ENCODE measurements around the gene HCRT.
A peak's percentile ranks its signal among the peaks of the same experiment; 100 is the strongest.
"Not testable (repeated sequence)": the region's sequence is repeated elsewhere in the genome, so short reads cannot be mapped to it uniquely, and the experiment has no call there.

Gene HCRT

DNA sequence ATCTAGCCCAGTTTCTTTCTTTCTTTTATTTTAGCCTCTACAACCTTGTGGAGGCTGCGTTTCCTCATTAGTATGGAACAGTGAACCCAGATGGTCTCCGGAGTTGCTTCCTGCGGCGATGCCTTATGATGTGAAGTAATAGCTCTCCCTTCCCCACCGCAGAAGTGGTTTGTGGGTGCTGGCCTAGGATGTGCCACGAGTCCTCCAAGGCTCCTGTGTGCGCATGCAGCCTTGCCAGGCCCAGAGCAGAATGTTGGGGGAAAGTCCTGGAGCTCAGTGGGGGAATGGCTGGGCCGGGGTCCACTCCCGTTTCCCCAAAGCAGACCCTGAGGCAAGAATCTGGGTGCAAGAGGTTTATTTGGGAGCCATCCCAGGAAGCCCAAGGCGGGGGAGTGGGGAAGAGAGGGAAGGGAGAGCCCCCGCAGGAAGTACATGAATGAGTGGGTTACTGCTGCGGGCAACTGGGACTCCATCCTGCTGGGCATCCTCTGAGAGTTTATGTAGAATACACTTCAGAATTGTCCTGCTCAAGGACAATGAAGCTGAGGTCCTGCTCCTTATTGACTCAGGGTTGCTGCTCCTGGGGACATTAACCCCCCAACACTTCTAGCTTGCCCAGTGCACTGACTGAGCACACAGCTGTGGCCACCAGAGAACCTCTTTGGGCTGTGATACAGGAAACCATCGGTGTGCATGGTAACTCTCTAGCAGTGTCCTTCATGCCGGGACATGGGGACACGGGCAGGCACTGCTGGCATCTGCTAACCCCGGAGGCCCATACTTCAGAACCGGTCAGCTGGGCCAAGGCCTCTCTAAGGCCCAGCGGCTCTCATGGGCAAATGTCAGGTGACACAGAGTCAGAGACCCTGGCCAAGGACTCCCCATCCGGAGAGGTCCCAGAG, 3.7 kb upstream of the HCRT start:
- H3K36me3 ChIP-seq (ENCODE audit: control insufficient read depth, insufficient read depth, low read length): no peaks in the 10 kb centered on the region; the same call in 1 of the 2 replicates
- TF ChIP-seq, protein P1, sequence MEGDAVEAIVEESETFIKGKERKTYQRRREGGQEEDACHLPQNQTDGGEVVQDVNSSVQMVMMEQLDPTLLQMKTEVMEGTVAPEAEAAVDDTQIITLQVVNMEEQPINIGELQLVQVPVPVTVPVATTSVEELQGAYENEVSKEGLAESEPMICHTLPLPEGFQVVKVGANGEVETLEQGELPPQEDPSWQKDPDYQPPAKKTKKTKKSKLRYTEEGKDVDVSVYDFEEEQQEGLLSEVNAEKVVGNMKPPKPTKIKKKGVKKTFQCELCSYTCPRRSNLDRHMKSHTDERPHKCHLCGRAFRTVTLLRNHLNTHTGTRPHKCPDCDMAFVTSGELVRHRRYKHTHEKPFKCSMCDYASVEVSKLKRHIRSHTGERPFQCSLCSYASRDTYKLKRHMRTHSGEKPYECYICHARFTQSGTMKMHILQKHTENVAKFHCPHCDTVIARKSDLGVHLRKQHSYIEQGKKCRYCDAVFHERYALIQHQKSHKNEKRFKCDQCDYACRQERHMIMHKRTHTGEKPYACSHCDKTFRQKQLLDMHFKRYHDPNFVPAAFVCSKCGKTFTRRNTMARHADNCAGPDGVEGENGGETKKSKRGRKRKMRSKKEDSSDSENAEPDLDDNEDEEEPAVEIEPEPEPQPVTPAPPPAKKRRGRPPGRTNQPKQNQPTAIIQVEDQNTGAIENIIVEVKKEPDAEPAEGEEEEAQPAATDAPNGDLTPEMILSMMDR (IDR thresholded peaks at IDR 0.05; ENCODE audit: insufficient read depth, low read length, poor library complexity, severe bottlenecking): no peak
- DNase-seq (ENCODE audit: extremely low read depth, insufficient read length): no peak
- no peak overlapping the region for H3K4me3 ChIP-seq (replicated peaks; ENCODE audit: low read depth, low read length)
- no peaks in the 10 kb centered on the region for H3K27me3 ChIP-seq (replicated peaks; ENCODE audit: control insufficient read depth, insufficient read depth, low read length)

DNA sequence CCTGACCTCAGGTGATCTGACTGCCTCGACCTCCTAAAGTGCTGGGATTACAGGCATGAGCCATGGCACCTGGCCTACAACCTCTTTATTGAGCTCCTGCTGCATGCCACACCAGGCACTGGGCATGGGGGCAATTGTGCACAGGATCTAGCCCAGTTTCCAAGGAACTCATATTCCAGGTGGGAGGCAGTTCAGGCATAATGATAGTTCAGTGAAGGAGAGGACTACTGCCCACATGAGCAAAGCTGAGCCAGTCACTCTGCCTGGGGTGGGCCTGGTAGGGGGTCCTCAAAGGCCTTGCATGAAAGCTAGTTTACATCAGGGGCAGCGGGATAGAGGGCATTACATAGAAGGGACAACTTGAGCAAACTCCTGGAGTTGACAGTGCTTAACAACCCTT, 2.6 kb upstream of the HCRT start:
- no peak for DNase-seq (ENCODE audit: extremely low read depth, insufficient read length)
- Histone ChIP-seq H3K36me3 (ENCODE audit: control insufficient read depth, insufficient read depth, low read length) (no peaks in the 10 kb centered on the region; the same call in 1 of the 2 replicates), H3K4me3 (replicated peaks; ENCODE audit: low read depth, low read length) (no peak overlapping the region), H3K27me3 (replicated peaks; ENCODE audit: control insufficient read depth, insufficient read depth, low read length) (no peaks in the 10 kb centered on the region)
- TF ChIP-seq, protein P1 (IDR thresholded peaks at IDR 0.05; ENCODE audit: insufficient read depth, low read length, poor library complexity, severe bottlenecking): no peak

DNA sequence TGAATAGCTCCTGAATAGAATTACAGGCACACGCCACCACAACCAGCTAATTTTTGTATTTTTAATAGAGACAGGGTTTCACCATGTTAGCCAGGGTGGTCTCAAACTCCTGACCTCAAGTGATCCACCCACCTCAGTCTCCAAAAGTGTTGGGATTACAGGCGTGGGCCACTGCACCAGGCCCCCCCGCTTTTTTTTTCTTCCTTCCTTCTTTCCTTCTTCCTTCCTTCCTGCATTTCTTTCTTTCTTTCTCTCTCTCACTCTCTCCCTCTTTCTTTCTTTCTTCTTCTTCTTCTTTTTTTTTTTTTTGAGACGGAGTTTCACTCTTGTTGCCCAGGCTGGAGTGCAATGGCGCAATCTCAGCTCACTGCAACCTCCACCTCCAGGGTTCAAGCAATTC, 939 bp upstream of the HCRT start:
- not testable (repeated sequence) for DNase-seq (ENCODE audit: extremely low read depth, insufficient read length); H3K36me3 ChIP-seq (ENCODE audit: control insufficient read depth, insufficient read depth, low read length)

DNA sequence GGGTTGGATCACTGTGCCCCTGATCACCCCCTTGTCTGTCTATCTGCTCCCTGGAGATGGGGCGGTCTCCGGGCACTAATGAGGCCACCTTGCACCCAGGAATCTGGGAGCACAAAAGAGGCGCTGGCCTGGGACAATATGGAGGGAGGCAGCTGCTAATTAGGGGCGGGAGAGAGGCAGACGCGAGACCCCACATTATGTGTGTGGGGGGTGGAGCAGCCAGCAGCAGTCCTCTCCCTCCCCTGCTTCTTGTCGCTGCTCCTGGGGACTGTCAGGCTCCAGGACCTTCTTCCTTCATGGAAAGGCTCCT, 324 bp upstream of the HCRT start:
- DNase-seq (ENCODE audit: extremely low read depth, insufficient read length): no peak
- no peaks in the 10 kb centered on the region for H3K36me3 ChIP-seq (ENCODE audit: control insufficient read depth, insufficient read depth, low read length)
- no peaks in the 10 kb centered on the region for H3K27me3 ChIP-seq (replicated peaks; ENCODE audit: control insufficient read depth, insufficient read depth, low read length)
- H3K4me3 ChIP-seq (replicated peaks; ENCODE audit: low read depth, low read length): no peak overlapping the region
- TF ChIP-seq, protein P1 (IDR thresholded peaks at IDR 0.05; ENCODE audit: insufficient read depth, low read length, poor library complexity, severe bottlenecking): no peak

More for the DNA sequence above, 939 bp upstream of the HCRT start:
- not testable (repeated sequence) for H3K27me3 ChIP-seq (replicated peaks; ENCODE audit: control insufficient read depth, insufficient read depth, low read length); H3K4me3 ChIP-seq (replicated peaks; ENCODE audit: low read depth, low read length)

DNA sequence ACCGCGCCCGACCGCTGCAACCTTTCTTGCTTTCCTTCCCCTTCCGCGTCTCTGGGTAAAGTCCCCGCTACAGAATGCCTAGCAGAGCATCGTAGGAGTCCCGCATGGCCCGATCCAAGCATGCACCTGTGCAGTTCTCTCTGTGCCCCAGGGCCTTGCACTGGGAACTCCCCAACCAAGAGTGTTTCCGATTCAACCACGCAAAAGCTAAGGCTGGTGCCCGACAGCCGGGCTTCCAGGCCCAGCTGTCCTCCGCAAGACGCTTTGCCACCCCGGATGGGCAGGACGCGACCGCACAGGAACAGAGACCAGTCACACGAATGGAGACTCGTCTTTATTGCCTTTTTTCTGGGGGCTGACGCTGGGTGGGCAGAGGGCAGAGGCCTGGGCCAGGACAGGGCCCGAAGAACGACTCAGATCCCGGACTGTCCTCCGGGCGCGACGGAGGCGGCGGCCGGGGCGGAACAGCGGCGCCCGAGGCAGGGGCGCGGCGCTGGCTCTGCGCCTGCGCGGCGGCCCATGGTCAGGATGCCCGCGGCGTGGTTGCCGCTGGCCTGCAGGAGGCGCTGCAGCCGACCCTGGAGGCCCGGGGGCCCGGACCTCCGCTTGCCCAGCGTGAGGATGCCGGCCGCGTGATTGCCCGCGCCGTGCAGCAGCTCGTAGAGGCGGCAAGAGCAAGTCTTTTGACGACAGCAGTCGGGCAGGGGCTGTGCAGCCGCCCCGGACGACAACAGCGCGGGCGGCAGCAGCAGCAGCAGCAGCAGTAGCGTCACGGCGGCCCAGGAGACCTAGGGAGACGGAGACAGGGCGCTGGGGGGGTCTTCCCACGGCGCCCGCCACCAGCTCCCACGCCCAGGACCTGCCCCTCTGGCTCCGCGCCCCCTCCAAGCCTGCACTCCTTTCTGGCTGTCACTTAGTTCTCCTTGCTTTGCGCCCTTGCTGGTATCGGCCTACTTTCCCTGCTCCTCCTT, 1.2 kb downstream of the HCRT start:
- peak; percentile 87 for DNase-seq (ENCODE audit: extremely low read depth, insufficient read length)
- Histone ChIP-seq H3K36me3 (ENCODE audit: control insufficient read depth, insufficient read depth, low read length) (no peaks in the 10 kb centered on the region), H3K4me3 (replicated peaks; ENCODE audit: low read depth, low read length) (peak overlapping the region; percentile 76), H3K27me3 (replicated peaks; ENCODE audit: control insufficient read depth, insufficient read depth, low read length) (no peaks in the 10 kb centered on the region)
- TF ChIP-seq, protein P1 (IDR thresholded peaks at IDR 0.05; ENCODE audit: insufficient read depth, low read length, poor library complexity, severe bottlenecking): peak; percentile 58
